HL-60 (cell line): ENCODE measurements around the gene IFFO2.

Source experiments
- DNase-seq, 2 experiments: peaks; one replicate each; pipeline ENCODE4 v3.0.0-alpha.2; 2010 to 2020; ENCODE audit warnings: low read depth in 1 of 2, low spot score in 1 of 2
- H3K27ac ChIP-seq: fragments of 250-450 bp; sonication (Bioruptor Pico); replicated peaks from 2 replicates; pipeline ENCODE4 v1.5.1; 2020; ENCODE audit warnings: mild to moderate bottlenecking, moderate library complexity
- H3K27me3 ChIP-seq: fragments of 250-450 bp; sonication (Bioruptor Pico); 2 replicates; pipeline ENCODE4 v1.5.1; 2021; ENCODE audit warnings: mild to moderate bottlenecking, moderate library complexity; ENCODE audit not compliant: insufficient read depth, poor library complexity, severe bottlenecking
- H3K4me3 ChIP-seq: replicated peaks from 2 replicates; pipeline ENCODE4 v1.5.1; 2011; ENCODE audit warnings: mild to moderate bottlenecking, control low read depth, low read length; ENCODE audit not compliant: insufficient read depth
- CTCF ChIP-seq: IDR thresholded peaks from one replicate; pipeline ENCODE4 v1.5.1; 2011; ENCODE audit warnings: low read length, control low read depth, inconsistent platforms; ENCODE audit not compliant: insufficient read depth
- GABPA ChIP-seq: IDR thresholded peaks from 2 replicates; pipeline ENCODE4 v1.6.1; 2012; ENCODE audit warnings: low read depth
- POLR2AphosphoS5 ChIP-seq: IDR thresholded peaks from 2 replicates; pipeline ENCODE4 v1.6.1; 2012; ENCODE audit warnings: low read depth
- REST ChIP-seq: IDR thresholded peaks from 2 replicates; pipeline ENCODE4 v1.6.1; 2012; ENCODE audit warnings: low read depth; ENCODE audit not compliant: insufficient replicate concordance
- SPI1 ChIP-seq: IDR thresholded peaks from 2 replicates; pipeline ENCODE4 v1.6.1; 2012; ENCODE audit warnings: low read depth, mild to moderate bottlenecking, borderline replicate concordance

IFFO2 gene

GRCh38 chr1:18866314-18866713 lies 90.2 kb downstream of the IFFO2 start:
- peaks cover 3% of the 10 kb centered on the region for H3K27me3 ChIP-seq
- TF ChIP-seq GABPA: no peak
- no peak for TF ChIP-seq SPI1
- TF ChIP-seq CTCF: no peak
- no peak for TF ChIP-seq POLR2AphosphoS5
- TF ChIP-seq REST: no peak

GRCh38 chr1:18865176-18865575 lies 91.3 kb downstream of the IFFO2 start:
- Histone ChIP-seq H3K4me3 (no peak overlapping the region), H3K27ac (no peak overlapping the region), H3K27me3 (peaks cover 3% of the 10 kb centered on the region)
- DNase-seq: no peak
- no peak for TF ChIP-seq CTCF
- no peak for TF ChIP-seq REST
- no peak for TF ChIP-seq GABPA
- no peak for TF ChIP-seq POLR2AphosphoS5
- TF ChIP-seq SPI1: no peak

More at GRCh38 chr1:18866314-18866713, 90.2 kb downstream of the IFFO2 start:
- DNase-seq: no peak
- Histone ChIP-seq H3K4me3 (no peak overlapping the region), H3K27ac (no peak overlapping the region)

- Histone ChIP-seq H3K4me3 (no peak overlapping the region), H3K27ac (no peak overlapping the region), H3K27me3 (no peaks in the 10 kb centered on the region)
- no peak for TF ChIP-seq GABPA
- no peak for TF ChIP-seq REST
- TF ChIP-seq CTCF: no peak
- TF ChIP-seq POLR2AphosphoS5: no peak
- no peak for TF ChIP-seq SPI1
- no peak for DNase-seq
Measured at GRCh38 chr1:18861590-18861989, 94.9 kb downstream of the IFFO2 start.
